GM18511 (cell line): Measurements from ENCODE around the gene OR5AS1.
"Not testable (repeated sequence)": the region's sequence is repeated elsewhere in the genome, so short reads cannot be mapped to it uniquely, and the experiment has no call there.

Source experiments
- ATAC-seq: cut with Tn5 transposase; IDR thresholded peaks from one replicate; pipeline ENCODE4 v1.9.1; 2021; ENCODE audit warnings: mild to moderate bottlenecking, moderate library complexity; ENCODE audit not compliant: unreplicated experiment

OR5AS1 gene

GRCh38 chr11:56027354-56027753 lies at the start of gene OR5AS1:
Gene OR5AS1, plus strand, starts transcription at chr11:56027654. Its CDS starts 2,765 bp downstream, at chr11:56030419.
- ATAC-seq: no peak

- ATAC-seq: no peak
Measured at GRCh38 chr11:55994525-55994924, 32.9 kb upstream of the OR5AS1 start, which contains the start of gene OR5F1. Gene OR5F1, minus strand, starts transcription at chr11:55994625. Its CDS starts 0 bp downstream, at chr11:55994625.

GRCh38 chr11:56010716-56011115 lies 16.7 kb upstream of the OR5AS1 start:
- ATAC-seq: no peak

GRCh38 chr11:56013805-56014204 lies 13.6 kb upstream of the OR5AS1 start:
- no peak for ATAC-seq

GRCh38 chr11:56045538-56045937 lies 18.1 kb downstream of the OR5AS1 start:
- ATAC-seq: no peak

GRCh38 chr11:56048480-56048879 lies 21.0 kb downstream of the OR5AS1 start:
- no peak for ATAC-seq

- ATAC-seq: no peak
Measured at GRCh38 chr11:56049487-56049886, 22.0 kb downstream of the OR5AS1 start.

GRCh38 chr11:56056366-56056765 lies 28.9 kb downstream of the OR5AS1 start:
- ATAC-seq: not testable (repeated sequence)

GRCh38 chr11:56057661-56058237 lies 30.3 kb downstream of the OR5AS1 start:
- not testable (repeated sequence) for ATAC-seq

GRCh38 chr11:56058260-56058780 lies 30.9 kb downstream of the OR5AS1 start:
- not testable (repeated sequence) for ATAC-seq

- no peak for ATAC-seq
Measured at GRCh38 chr11:56066980-56067379, 39.5 kb downstream of the OR5AS1 start.
